BE2C (cell line): ENCODE measurements around the gene GCAT.
"Not testable (repeated sequence)": the region's sequence is repeated elsewhere in the genome, so short reads cannot be mapped to it uniquely, and the experiment has no call there.

ENCODE experiments used
- DNase-seq: peaks from one replicate; pipeline ENCODE4 v3.0.0-alpha.2; 2020
- H3K27me3 ChIP-seq: fragments of 250-450 bp; sonication (Bioruptor Pico); 2 replicates; pipeline ENCODE4 v1.5.1; 2020; ENCODE audit warnings: mild to moderate bottlenecking
- H3K36me3 ChIP-seq: fragments of 250-450 bp; sonication (Bioruptor Pico); 2 replicates; pipeline ENCODE4 v1.5.1; 2020; ENCODE audit warnings: mild to moderate bottlenecking
- H3K4me1 ChIP-seq: fragments of 250-450 bp; sonication (Bioruptor Pico); 2 replicates; pipeline ENCODE4 v1.5.1; 2020
- H3K4me3 ChIP-seq: 2 replicates; pipeline ENCODE4 v1.5.1; 2011; ENCODE audit warnings: low read depth, low read length
- H3K9me3 ChIP-seq: fragments of 250-450 bp; sonication (Bioruptor Pico); 2 replicates; pipeline ENCODE4 v1.5.1; 2020
- TF ChIP-seq, protein P1 (sequence below): IDR thresholded peaks from 2 replicates; pipeline ENCODE4 v1.5.1; 2012; ENCODE audit warnings: mild to moderate bottlenecking, low read depth, low read length

GCAT gene

DNA sequence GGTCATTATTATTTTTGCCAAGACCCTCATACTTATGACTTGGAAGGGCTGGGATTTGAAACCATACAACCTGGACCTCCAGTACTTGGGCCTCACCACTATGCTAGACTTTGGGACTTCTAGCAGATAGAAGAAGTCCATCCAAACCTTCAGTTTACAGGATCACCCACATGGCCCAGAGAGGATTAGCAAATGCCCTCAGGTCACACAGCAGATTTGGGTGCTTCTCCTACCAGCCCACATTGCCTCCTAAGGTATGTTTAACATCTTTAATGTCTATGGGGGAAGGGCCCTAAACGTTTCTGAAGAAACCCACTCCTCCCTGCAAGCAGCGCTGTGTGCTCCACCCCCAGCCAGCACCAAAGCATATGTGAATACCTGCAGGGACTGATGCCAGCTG, 17.5 kb upstream of the GCAT start:
- H3K4me1 ChIP-seq, result no peaks in the 10 kb centered on the region
- no peaks in the 10 kb centered on the region for H3K9me3 ChIP-seq
- TF ChIP-seq, protein P1, sequence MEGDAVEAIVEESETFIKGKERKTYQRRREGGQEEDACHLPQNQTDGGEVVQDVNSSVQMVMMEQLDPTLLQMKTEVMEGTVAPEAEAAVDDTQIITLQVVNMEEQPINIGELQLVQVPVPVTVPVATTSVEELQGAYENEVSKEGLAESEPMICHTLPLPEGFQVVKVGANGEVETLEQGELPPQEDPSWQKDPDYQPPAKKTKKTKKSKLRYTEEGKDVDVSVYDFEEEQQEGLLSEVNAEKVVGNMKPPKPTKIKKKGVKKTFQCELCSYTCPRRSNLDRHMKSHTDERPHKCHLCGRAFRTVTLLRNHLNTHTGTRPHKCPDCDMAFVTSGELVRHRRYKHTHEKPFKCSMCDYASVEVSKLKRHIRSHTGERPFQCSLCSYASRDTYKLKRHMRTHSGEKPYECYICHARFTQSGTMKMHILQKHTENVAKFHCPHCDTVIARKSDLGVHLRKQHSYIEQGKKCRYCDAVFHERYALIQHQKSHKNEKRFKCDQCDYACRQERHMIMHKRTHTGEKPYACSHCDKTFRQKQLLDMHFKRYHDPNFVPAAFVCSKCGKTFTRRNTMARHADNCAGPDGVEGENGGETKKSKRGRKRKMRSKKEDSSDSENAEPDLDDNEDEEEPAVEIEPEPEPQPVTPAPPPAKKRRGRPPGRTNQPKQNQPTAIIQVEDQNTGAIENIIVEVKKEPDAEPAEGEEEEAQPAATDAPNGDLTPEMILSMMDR, result no peak
- H3K27me3 ChIP-seq, result no peaks in the 10 kb centered on the region
- no peak overlapping the region for H3K4me3 ChIP-seq
- DNase-seq, result no peak
- H3K36me3 ChIP-seq, result no peaks in the 10 kb centered on the region

DNA sequence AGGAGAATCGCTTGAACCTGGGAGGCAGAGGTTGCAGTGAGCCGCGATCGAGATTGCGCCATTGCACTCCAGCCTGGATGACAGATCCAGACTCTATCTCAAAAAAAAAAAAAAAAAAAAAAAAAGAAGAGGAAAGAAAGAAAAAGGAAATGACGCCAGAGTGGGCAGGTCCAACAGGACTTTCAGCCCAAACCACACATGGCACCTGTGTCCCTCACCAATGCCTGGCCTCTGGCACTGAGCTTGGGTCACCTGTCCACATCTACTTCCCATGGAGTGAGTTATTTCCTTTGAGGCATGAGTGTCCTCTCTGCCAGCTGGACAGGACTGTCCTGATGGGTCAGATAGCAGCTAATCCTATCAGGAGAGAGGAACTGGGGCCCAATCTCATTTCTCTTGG, 15.2 kb upstream of the GCAT start:
- Histone ChIP-seq H3K27me3 (no peaks in the 10 kb centered on the region), H3K4me3 (no peak overlapping the region), H3K4me1 (no peaks in the 10 kb centered on the region), H3K36me3 (no peaks in the 10 kb centered on the region), H3K9me3 (no peaks in the 10 kb centered on the region)
- no peak for DNase-seq
- TF ChIP-seq, protein P1, result no peak

DNA sequence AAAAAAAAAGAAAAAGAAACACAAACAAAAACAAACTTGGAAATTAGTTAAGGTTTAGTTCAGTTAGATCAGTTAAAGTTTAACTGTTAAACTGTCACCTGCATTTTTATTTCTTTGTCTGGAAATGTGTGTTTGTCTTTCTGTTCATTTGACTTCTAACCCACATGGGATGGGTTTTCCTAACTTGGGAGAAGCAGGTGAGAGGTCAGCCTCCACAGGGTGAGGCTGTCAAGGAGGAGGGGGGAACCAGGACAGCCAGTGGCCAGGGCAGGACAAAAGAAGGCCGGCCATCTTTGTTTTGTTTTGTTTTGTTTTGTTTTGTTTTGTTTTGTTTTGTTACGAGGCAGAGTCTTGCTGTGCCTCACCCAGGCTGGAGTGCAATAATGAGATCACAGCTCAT, 13.4 kb upstream of the GCAT start:
- H3K27me3 ChIP-seq, result no peaks in the 10 kb centered on the region
- H3K36me3 ChIP-seq, result no peaks in the 10 kb centered on the region
- no peaks in the 10 kb centered on the region for H3K9me3 ChIP-seq
- no peak for DNase-seq
- no peaks in the 10 kb centered on the region for H3K4me1 ChIP-seq
- H3K4me3 ChIP-seq, result no peak overlapping the region
- TF ChIP-seq, protein P1, result no peak

DNA sequence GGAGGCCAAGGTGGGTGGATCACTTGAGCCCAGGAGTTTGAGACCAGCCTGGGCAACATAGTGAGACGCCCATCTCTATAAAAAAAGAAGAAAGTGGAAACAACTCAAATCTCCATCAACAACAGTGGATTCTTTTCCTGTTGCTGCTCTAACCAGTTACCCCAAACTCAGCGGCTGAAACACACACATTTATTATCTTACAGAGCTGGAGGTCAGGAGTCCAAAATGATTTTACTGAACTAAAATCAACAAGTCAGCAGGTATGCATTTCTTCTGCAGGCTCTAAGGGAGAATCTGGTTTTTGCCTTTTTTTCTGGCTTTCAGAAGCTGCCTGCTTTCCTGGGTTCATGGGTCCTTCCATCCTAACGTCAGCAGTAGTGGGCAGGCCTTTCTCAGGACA, 11.7 kb upstream of the GCAT start:
- TF ChIP-seq, protein P1, result no peak
- DNase-seq, result no peak
- Histone ChIP-seq H3K4me1 (no peaks in the 10 kb centered on the region), H3K9me3 (no peaks in the 10 kb centered on the region), H3K4me3 (no peak overlapping the region), H3K27me3 (no peaks in the 10 kb centered on the region), H3K36me3 (no peaks in the 10 kb centered on the region)

DNA sequence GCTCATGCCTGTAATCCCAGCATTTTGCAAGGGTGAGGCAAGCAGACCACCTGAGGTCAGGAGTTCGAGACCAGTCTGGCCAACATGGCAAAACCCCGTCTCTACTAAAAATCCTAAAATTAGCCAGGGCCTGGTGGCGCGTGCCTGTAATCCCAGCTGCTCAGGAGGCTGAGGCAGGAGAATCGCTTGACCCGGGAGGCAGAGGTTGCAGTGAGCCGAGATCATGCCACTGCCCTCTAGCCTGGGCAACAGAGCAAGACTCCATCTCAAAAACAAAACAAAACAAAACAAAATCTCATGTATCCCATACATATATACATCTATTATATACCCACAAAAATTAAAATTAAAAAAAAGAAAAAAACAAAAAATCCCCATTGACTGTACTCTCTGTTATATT, 10.5 kb upstream of the GCAT start:
- H3K36me3 ChIP-seq, H3K4me1 ChIP-seq, H3K4me3 ChIP-seq, DNase-seq, H3K27me3 ChIP-seq, H3K9me3 ChIP-seq: not testable (repeated sequence)

DNA sequence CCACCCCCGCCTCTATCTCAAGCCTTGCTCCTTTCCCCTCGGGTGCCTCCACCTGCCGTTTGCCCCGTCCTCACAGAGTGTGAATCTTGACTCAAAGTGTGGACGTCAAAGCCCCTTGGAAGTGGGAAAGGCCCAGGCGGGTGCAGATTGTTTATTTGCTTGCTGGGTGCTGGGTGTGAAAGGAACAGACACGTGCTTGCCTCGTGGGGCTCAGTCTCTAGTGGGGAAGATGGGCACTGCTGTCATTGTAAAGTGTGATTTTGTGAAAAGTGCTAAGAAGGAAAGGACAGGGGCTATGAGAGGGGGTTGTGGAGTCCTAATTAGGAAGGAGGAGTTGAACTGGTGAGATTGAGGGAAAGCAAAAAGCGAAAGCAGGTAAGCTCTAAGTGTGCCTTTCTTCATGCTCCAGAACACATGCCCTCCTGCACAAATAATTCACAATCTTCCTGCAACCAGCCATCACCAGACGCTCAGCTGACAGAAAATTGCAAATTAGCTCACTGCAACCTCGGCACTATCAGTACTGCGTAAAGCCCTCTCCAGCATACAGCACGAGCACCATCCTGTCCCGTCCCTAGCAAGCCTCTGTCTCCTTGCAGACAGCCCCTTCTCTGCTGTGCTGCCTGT, 9.7 kb upstream of the GCAT start:
- TF ChIP-seq, protein P1, result no peak
- H3K27me3 ChIP-seq, result no peaks in the 10 kb centered on the region
- H3K4me3 ChIP-seq, result no peak overlapping the region
- no peaks in the 10 kb centered on the region for H3K36me3 ChIP-seq
- DNase-seq, result no peak
- H3K9me3 ChIP-seq, result no peaks in the 10 kb centered on the region
- H3K4me1 ChIP-seq, result no peaks in the 10 kb centered on the region

DNA sequence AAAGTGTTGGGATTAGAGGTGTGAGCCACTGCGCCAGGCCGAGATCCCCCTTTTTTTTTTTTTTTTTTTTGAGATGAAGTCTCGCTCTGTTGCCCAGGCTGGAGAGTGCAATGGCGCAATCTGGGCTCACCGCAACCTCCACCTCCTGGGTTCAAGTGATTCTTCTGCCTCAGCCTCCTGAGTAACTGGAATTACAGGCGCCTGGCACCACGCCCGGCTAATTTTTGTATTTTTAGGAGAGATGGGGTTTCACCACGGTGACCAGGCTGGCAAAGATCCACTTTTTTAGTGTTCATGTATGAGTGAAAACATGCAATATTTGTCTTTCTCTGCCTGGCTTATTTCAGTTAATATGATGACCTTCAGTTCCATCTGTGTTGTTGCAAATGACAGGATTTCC, 7.8 kb upstream of the GCAT start:
- H3K4me3 ChIP-seq, DNase-seq, H3K4me1 ChIP-seq, H3K36me3 ChIP-seq, H3K27me3 ChIP-seq, H3K9me3 ChIP-seq: not testable (repeated sequence)
